Activated CD4-positive, CD25-positive, alpha-beta regulatory T cell treated with anti-CD3 and anti-CD28 coated beads, Interleukin-2, amount 50 U/mL, for 16 hours (primary cell): ENCODE data around the gene ZNF420.
"Not testable (repeated sequence)": the region's sequence is repeated elsewhere in the genome, so short reads cannot be mapped to it uniquely, and the experiment has no call there.

ENCODE experiments used
- DNase-seq: peaks from one replicate; pipeline ENCODE4 v3.0.0-alpha.2; 2020; ENCODE audit warnings: low read depth, low spot score

The ZNF420 gene

GRCh38 chr19:37077934-37078716, at the start of gene ZNF420:
Gene ZNF420 (plus strand): TSS chr19:37078433. CDS start chr19:37089119, 10,686 bp downstream.
- DNase-seq = peak; percentile 79

- DNase-seq = no peak
Measured at GRCh38 chr19:37045140-37045539, 33.1 kb upstream of the ZNF420 start.

- DNase-seq = no peak
Measured at GRCh38 chr19:37055330-37055729, 22.9 kb upstream of the ZNF420 start.

GRCh38 chr19:37056776-37057175, 21.5 kb upstream of the ZNF420 start:
- no peak for DNase-seq

GRCh38 chr19:37059142-37059541, 19.1 kb upstream of the ZNF420 start:
- no peak for DNase-seq

GRCh38 chr19:37064886-37065285, 13.3 kb upstream of the ZNF420 start:
- not testable (repeated sequence) for DNase-seq

GRCh38 chr19:37074111-37074510, 4.1 kb upstream of the ZNF420 start:
- no peak for DNase-seq

- DNase-seq = no peak
Measured at GRCh38 chr19:37074819-37075362, 3.3 kb upstream of the ZNF420 start.

- DNase-seq = not testable (repeated sequence)
Measured at GRCh38 chr19:37076524-37076923, 1.7 kb upstream of the ZNF420 start.

GRCh38 chr19:37077501-37077933, 716 bp upstream of the ZNF420 start:
- DNase-seq = no peak

- no peak for DNase-seq
Measured at GRCh38 chr19:37078717-37079032, 442 bp downstream of the ZNF420 start.

GRCh38 chr19:37079238-37079637, 1.0 kb downstream of the ZNF420 start:
- DNase-seq = no peak

- DNase-seq = no peak
Measured at GRCh38 chr19:37082307-37082706, 4.1 kb downstream of the ZNF420 start.

- DNase-seq = no peak
Measured at GRCh38 chr19:37087110-37087509, 8.9 kb downstream of the ZNF420 start.

GRCh38 chr19:37095859-37096258, 17.6 kb downstream of the ZNF420 start:
- no peak for DNase-seq

GRCh38 chr19:37098570-37098969, 20.3 kb downstream of the ZNF420 start:
- DNase-seq = no peak

GRCh38 chr19:37104135-37104534, 25.9 kb downstream of the ZNF420 start:
- DNase-seq = not testable (repeated sequence)

GRCh38 chr19:37111753-37112152, 33.5 kb downstream of the ZNF420 start:
- DNase-seq = not testable (repeated sequence)

GRCh38 chr19:37114001-37114400, 35.8 kb downstream of the ZNF420 start:
- DNase-seq = no peak

GRCh38 chr19:37122093-37122492, 43.9 kb downstream of the ZNF420 start:
- DNase-seq = not testable (repeated sequence)

GRCh38 chr19:37127999-37128820, 50.0 kb downstream of the ZNF420 start:
- DNase-seq = no peak

GRCh38 chr19:37128821-37129177, 50.6 kb downstream of the ZNF420 start:
- no peak for DNase-seq

GRCh38 chr19:37136111-37136510, 57.9 kb downstream of the ZNF420 start:
- no peak for DNase-seq
